ENCODE data around the gene ZNF695. TPM values are rescaled to one million over a fixed set of nuclear protein-coding genes. Genes with fewer than 3 reads are reported as not detected.

ZNF695 gene
- total and polyA plus RNA-seq, 2 of the 13 experiments (the other 11 are each of a cell fraction or from before 2014, with no cell fraction given): 2.9 to 11.6 TPM

- peak; percentile 33; the same call in 1 of the 2 replicates for TF ChIP-seq MED1 (CRISPR knock-in tag; IDR thresholded peaks at IDR 0.05)
- peak; percentile 52 for TF ChIP-seq SALL1 (CRISPR knock-in tag; IDR thresholded peaks at IDR 0.05)
- no peak for TF ChIP-seq ZNF296 (CRISPR knock-in tag; conservative IDR thresholded peaks at IDR 0.05)
- no peak for TF ChIP-seq CBX5 (CRISPR knock-in tag; IDR thresholded peaks at IDR 0.05; ENCODE audit: borderline replicate concordance)
- 0 out of 2 replicates have a peak, but pooled peaks have one; percentile 33 for TF ChIP-seq ZNF670 (CRISPR knock-in tag; IDR thresholded peaks at IDR 0.05; ENCODE audit: borderline replicate concordance)
- TF ChIP-seq ARID5B (CRISPR knock-in tag; IDR thresholded peaks at IDR 0.05): peak; percentile 79
- peak; percentile 13; the same call in 1 of the 2 replicates for TF ChIP-seq ZMYM3 (CRISPR knock-in tag; IDR thresholded peaks at IDR 0.05)
- no peak for TF ChIP-seq ZNF891 (CRISPR knock-in tag; IDR thresholded peaks at IDR 0.05)
- TF ChIP-seq NKX3-1 (CRISPR knock-in tag; IDR thresholded peaks at IDR 0.05): no peak
- no peak for TF ChIP-seq DR1 (CRISPR knock-in tag; IDR thresholded peaks at IDR 0.05)
- TF ChIP-seq ZNF530 (CRISPR knock-in tag; IDR thresholded peaks at IDR 0.05; ENCODE audit: low read depth): no peak
- TF ChIP-seq CCAR2 (optimal IDR thresholded peaks at IDR 0.05; ENCODE audit: low read depth, low read length): no peak
- no peak for TF ChIP-seq ATF3 (CRISPR knock-in tag; IDR thresholded peaks at IDR 0.05)
- TF ChIP-seq MAFF (IDR thresholded peaks at IDR 0.05; ENCODE audit: low read depth, low read length): peak; percentile 93
- no peak for TF ChIP-seq JUN (CRISPR knock-in tag; IDR thresholded peaks at IDR 0.05)
- no peak for TF ChIP-seq KDM6A (CRISPR knock-in tag; IDR thresholded peaks at IDR 0.05; ENCODE audit: low read depth)
- no peak for TF ChIP-seq ZNF724P (CRISPR knock-in tag; IDR thresholded peaks at IDR 0.05; ENCODE audit: borderline replicate concordance)
These were observed 60.6 kb downstream of the ZNF695 start (continued) for GRCh38 chr1:246947255-246947654.

All from HepG2 (cell line).